ENCODE measurements around the gene ASXL1.
"Not testable (repeated sequence)": the region's sequence is repeated elsewhere in the genome, so short reads cannot be mapped to it uniquely, and the experiment has no call there.

Gene ASXL1

GRCh38 chr20:32357869-32358631 lies at the start of gene ASXL1:
Gene ASXL1 (plus strand): TSS chr20:32358331. CDS start chr20:32358776, 445 bp downstream.
- peak; percentile 93 to 96 for DNase-seq

- no peak for DNase-seq
These were observed 45.3 kb upstream of the ASXL1 start for GRCh38 chr20:32312718-32313424.

GRCh38 chr20:32314768-32315167 lies 43.4 kb upstream of the ASXL1 start:
- DNase-seq = no peak

GRCh38 chr20:32315399-32315798 lies 42.7 kb upstream of the ASXL1 start:
- DNase-seq = no peak

- DNase-seq = no peak
These were observed 42.2 kb upstream of the ASXL1 start for GRCh38 chr20:32315891-32316290.

- no peak for DNase-seq
These were observed 41.5 kb upstream of the ASXL1 start for GRCh38 chr20:32316667-32317066.

- no peak for DNase-seq
These were observed 39.0 kb upstream of the ASXL1 start for GRCh38 chr20:32319100-32319499.

GRCh38 chr20:32320305-32320704 lies 37.8 kb upstream of the ASXL1 start:
- DNase-seq = no peak

GRCh38 chr20:32321390-32321789 lies 36.7 kb upstream of the ASXL1 start:
- DNase-seq = no peak

GRCh38 chr20:32322260-32322659 lies 35.9 kb upstream of the ASXL1 start:
- DNase-seq = not testable (repeated sequence)

- DNase-seq = not testable (repeated sequence)
These were observed 34.4 kb upstream of the ASXL1 start for GRCh38 chr20:32323761-32324160.

- DNase-seq = no peak
These were observed 32.2 kb upstream of the ASXL1 start for GRCh38 chr20:32325706-32326503.

- DNase-seq = no peak
These were observed 31.7 kb upstream of the ASXL1 start for GRCh38 chr20:32326504-32326845.

GRCh38 chr20:32327087-32327681 lies 30.9 kb upstream of the ASXL1 start:
- DNase-seq = no peak

- no peak for DNase-seq
These were observed 28.1 kb upstream of the ASXL1 start for GRCh38 chr20:32329817-32330554.

- no peak for DNase-seq
These were observed 27.6 kb upstream of the ASXL1 start for GRCh38 chr20:32330555-32330897.

- DNase-seq = no peak
These were observed 25.5 kb upstream of the ASXL1 start for GRCh38 chr20:32332614-32333013.

GRCh38 chr20:32333181-32333987 lies 24.7 kb upstream of the ASXL1 start:
- no peak for DNase-seq

- DNase-seq = peak; percentile 43 to 54
These were observed 23.9 kb upstream of the ASXL1 start for GRCh38 chr20:32333988-32334885.

- DNase-seq = no peak
These were observed 21.2 kb upstream of the ASXL1 start for GRCh38 chr20:32336918-32337347.
